Large intestine (tissue), 3 donors: Measurements from ENCODE around the gene ABO. TPM values are rescaled to one million over a fixed set of nuclear protein-coding genes. Genes with fewer than 3 reads are reported as not detected.
"Not testable (repeated sequence)": the region's sequence is repeated elsewhere in the genome, so short reads cannot be mapped to it uniquely, and the experiment has no call there.

Experiments used
- DNase-seq, 2 donors: peaks; one replicate each; pipeline versions ENCODE4 v3.0.0 to v3.0.0-alpha.2; 2013
- H3K27ac ChIP-seq: one replicate; pipeline ENCODE4 v1.5.1; 2013; ENCODE audit warnings: low read length
- H3K27me3 ChIP-seq: 2 replicates; pipeline ENCODE4 v1.6.1; 2013; ENCODE audit warnings: low read length; ENCODE audit not compliant: control insufficient read depth, insufficient read depth
- H3K36me3 ChIP-seq: 2 replicates; pipeline ENCODE4 v1.6.1; 2013; ENCODE audit warnings: low read length; ENCODE audit not compliant: control insufficient read depth, insufficient read depth
- H3K4me1 ChIP-seq: one replicate; pipeline ENCODE4 v1.6.1; 2013; ENCODE audit warnings: low read length; ENCODE audit not compliant: control insufficient read depth, insufficient read depth
- H3K4me3 ChIP-seq: one replicate; pipeline ENCODE4 v1.5.1; 2013; ENCODE audit warnings: low read length
- H3K9me3 ChIP-seq: one replicate; pipeline ENCODE4 v1.6.1; 2013; ENCODE audit warnings: mild to moderate bottlenecking, low read depth, low read length, moderate library complexity; ENCODE audit not compliant: control insufficient read depth
- WGBS: methylation state at CpG from one replicate; pipeline ENCODE4 v1.1.5; 2013; ENCODE audit warnings: low lambda C conversion rate; ENCODE audit not compliant: insufficient coverage; 5-methylcytosine and 5-hydroxymethylcytosine counted together
- polyA plus RNA-seq: library from polyadenylated mRNA; unstranded; fragments of 120-200 nt; gene quantifications from one replicate; pipeline ENCODE4 v1.2.1, GENCODE V29; 2013

Gene ABO
- polyA plus RNA-seq, 1 donor = 19.6 TPM

- WGBS = no CpG with 5 or more reads among the region's 25 CpGs
- Histone ChIP-seq H3K4me3 (no peak overlapping the region), H3K9me3 (no peaks in the 10 kb centered on the region), H3K4me1 (no peaks in the 10 kb centered on the region), H3K27ac (no peak overlapping the region), H3K36me3 (no peaks in the 10 kb centered on the region), H3K27me3 (no peaks in the 10 kb centered on the region)
- no peak for DNase-seq
Measured at GRCh38 chr9:133226219-133227171, 48.5 kb downstream of the ABO start.

- no peak overlapping the region for H3K27ac ChIP-seq
- H3K36me3 ChIP-seq = no peaks in the 10 kb centered on the region
- no peaks in the 10 kb centered on the region for H3K27me3 ChIP-seq
- no CpG with 5 or more reads among the region's 38 CpGs for WGBS
- no peak for DNase-seq
- no peaks in the 10 kb centered on the region for H3K9me3 ChIP-seq
- H3K4me3 ChIP-seq = no peak overlapping the region
- H3K4me1 ChIP-seq = no peaks in the 10 kb centered on the region
Measured at GRCh38 chr9:133225171-133226011, 49.6 kb downstream of the ABO start.

- DNase-seq = no peak
- Histone ChIP-seq H3K27me3 (no peaks in the 10 kb centered on the region), H3K4me3 (no peak overlapping the region), H3K4me1 (no peaks in the 10 kb centered on the region), H3K27ac (no peak overlapping the region), H3K9me3 (no peaks in the 10 kb centered on the region), H3K36me3 (no peaks in the 10 kb centered on the region)
- WGBS = no CpG with 5 or more reads among the region's 12 CpGs
Measured at GRCh38 chr9:133224762-133225161, 50.2 kb downstream of the ABO start.

GRCh38 chr9:133223159-133223756 is 51.7 kb downstream of the ABO start:
- H3K27ac ChIP-seq, H3K4me1 ChIP-seq, H3K4me3 ChIP-seq, H3K9me3 ChIP-seq, H3K27me3 ChIP-seq, H3K36me3 ChIP-seq: not testable (repeated sequence)
- no CpG with 5 or more reads among the region's 13 CpGs for WGBS
- peak; percentile 25 to 51 for DNase-seq

- DNase-seq, H3K27me3 ChIP-seq, H3K36me3 ChIP-seq, H3K27ac ChIP-seq, H3K9me3 ChIP-seq, H3K4me1 ChIP-seq, H3K4me3 ChIP-seq: not testable (repeated sequence)
- no CpG with 5 or more reads among the region's 12 CpGs for WGBS
Measured at GRCh38 chr9:133221994-133222393, 53.0 kb downstream of the ABO start.

GRCh38 chr9:133221177-133221809 is 53.7 kb downstream of the ABO start:
- no peak overlapping the region for H3K27ac ChIP-seq
- DNase-seq = no peak
- H3K4me3 ChIP-seq = no peak overlapping the region
- H3K4me1 ChIP-seq = no peaks in the 10 kb centered on the region
- WGBS = no CpG with 5 or more reads among the region's 12 CpGs
- H3K36me3 ChIP-seq = no peaks in the 10 kb centered on the region
- H3K27me3 ChIP-seq = peaks cover 3% of the 10 kb centered on the region
- H3K9me3 ChIP-seq = no peaks in the 10 kb centered on the region

- not testable (repeated sequence) for DNase-seq, H3K36me3 ChIP-seq, H3K27me3 ChIP-seq, H3K4me3 ChIP-seq, H3K4me1 ChIP-seq, H3K9me3 ChIP-seq, H3K27ac ChIP-seq
- WGBS = no CpG with 5 or more reads among the region's 19 CpGs
Measured at GRCh38 chr9:133218049-133218975, 56.7 kb downstream of the ABO start.

- not testable (repeated sequence) for H3K4me1 ChIP-seq, H3K27ac ChIP-seq, H3K9me3 ChIP-seq, H3K27me3 ChIP-seq, H3K36me3 ChIP-seq, H3K4me3 ChIP-seq, DNase-seq
- 0% methylated on average over 1 of the region's 12 CpGs for WGBS
Measured at GRCh38 chr9:133217333-133217988, 57.5 kb downstream of the ABO start.

GRCh38 chr9:133214276-133214675 is 60.7 kb downstream of the ABO start:
- H3K9me3 ChIP-seq, DNase-seq, H3K4me3 ChIP-seq, H3K4me1 ChIP-seq, H3K27ac ChIP-seq, H3K36me3 ChIP-seq, H3K27me3 ChIP-seq: not testable (repeated sequence)
- WGBS = 60% methylated on average over 1 of the region's 4 CpGs
